GM21360 (cell line): ENCODE measurements around the gene HDAC10.

Experiments
- ATAC-seq: cut with Tn5 transposase; IDR thresholded peaks from one replicate; pipeline ENCODE4 v1.9.1; 2021; ENCODE audit warnings: mild to moderate bottlenecking, moderate library complexity; ENCODE audit not compliant: unreplicated experiment

Gene HDAC10

GRCh38 chr22:50243685-50244419 is 7.2 kb downstream of the HDAC10 start:
- ATAC-seq, result no peak

GRCh38 chr22:50242406-50242949 is 8.6 kb downstream of the HDAC10 start:
- no peak for ATAC-seq

- ATAC-seq, result no peak
These were observed 12.3 kb downstream of the HDAC10 start for GRCh38 chr22:50238755-50239154.

- ATAC-seq, result no peak
These were observed 14.2 kb downstream of the HDAC10 start for GRCh38 chr22:50236731-50237409.

- no peak for ATAC-seq
These were observed 17.8 kb downstream of the HDAC10 start for GRCh38 chr22:50233223-50233622.

- ATAC-seq, result no peak
These were observed 18.4 kb downstream of the HDAC10 start for GRCh38 chr22:50232481-50233151.

- ATAC-seq, result no peak
These were observed 21.7 kb downstream of the HDAC10 start for GRCh38 chr22:50229370-50229769.

- ATAC-seq, result no peak
These were observed 22.7 kb downstream of the HDAC10 start for GRCh38 chr22:50228366-50228765.

GRCh38 chr22:50227579-50228215 is 23.4 kb downstream of the HDAC10 start:
- ATAC-seq, result no peak

- ATAC-seq, result no peak
These were observed 24.2 kb downstream of the HDAC10 start for GRCh38 chr22:50226875-50227165.

GRCh38 chr22:50226063-50226874 is 24.8 kb downstream of the HDAC10 start:
- ATAC-seq, result no peak

- ATAC-seq, result no peak
These were observed 25.7 kb downstream of the HDAC10 start for GRCh38 chr22:50225200-50225969.

- no peak for ATAC-seq
These were observed 27.0 kb downstream of the HDAC10 start for GRCh38 chr22:50224071-50224470.

GRCh38 chr22:50222508-50222907 is 28.6 kb downstream of the HDAC10 start:
- ATAC-seq, result no peak

- ATAC-seq, result no peak
These were observed 29.4 kb downstream of the HDAC10 start for GRCh38 chr22:50221410-50222300.

GRCh38 chr22:50220603-50221409 is 30.3 kb downstream of the HDAC10 start:
- no peak for ATAC-seq

- ATAC-seq, result no peak
These were observed 31.1 kb downstream of the HDAC10 start for GRCh38 chr22:50219800-50220602.
